GM10248 (cell line): ENCODE results near the gene TTYH3.

Source experiments
- CTCF ChIA-PET: fragments of 300-600 bp; sonication (Branson Sonifier 250); formaldehyde crosslinking; extraction: SDS; loops from one replicate; lab custom pipeline; 2021; ENCODE audit warnings: antibody characterized with exemption; lab: Yijun Ruan, JAX
- POLR2A ChIA-PET: fragments of 350-650 bp; sonication (Branson Sonifier 250); formaldehyde crosslinking; extraction: SDS; loops from one replicate; lab custom pipeline; 2020; ENCODE audit warnings: antibody characterized with exemption; lab: Yijun Ruan, JAX
- DNase-seq: peaks from one replicate; pipeline ENCODE4 v3.0.0; 2012; ENCODE audit errors: extremely low spot score
- TF ChIP-seq, protein P1 (sequence below): IDR thresholded peaks from 2 replicates; pipeline ENCODE4 v1.5.1; 2012; ENCODE audit warnings: mild to moderate bottlenecking, low read depth; ENCODE audit errors: extremely low read depth, missing control alignments, control extremely low read depth

Gene TTYH3

GRCh38 chr7:2622869-2623697 is 8.7 kb upstream of the TTYH3 start:
- CTCF ChIA-PET: interaction anchor here (1.0 kb wide), 2 partner anchors 14 to 87 kb away, joined by 3 to 4 read pairs; no protein-coding TSS in a partner anchor
- POLR2A ChIA-PET: no interaction called here
- DNase-seq: no peak
- TF ChIP-seq, protein P1, sequence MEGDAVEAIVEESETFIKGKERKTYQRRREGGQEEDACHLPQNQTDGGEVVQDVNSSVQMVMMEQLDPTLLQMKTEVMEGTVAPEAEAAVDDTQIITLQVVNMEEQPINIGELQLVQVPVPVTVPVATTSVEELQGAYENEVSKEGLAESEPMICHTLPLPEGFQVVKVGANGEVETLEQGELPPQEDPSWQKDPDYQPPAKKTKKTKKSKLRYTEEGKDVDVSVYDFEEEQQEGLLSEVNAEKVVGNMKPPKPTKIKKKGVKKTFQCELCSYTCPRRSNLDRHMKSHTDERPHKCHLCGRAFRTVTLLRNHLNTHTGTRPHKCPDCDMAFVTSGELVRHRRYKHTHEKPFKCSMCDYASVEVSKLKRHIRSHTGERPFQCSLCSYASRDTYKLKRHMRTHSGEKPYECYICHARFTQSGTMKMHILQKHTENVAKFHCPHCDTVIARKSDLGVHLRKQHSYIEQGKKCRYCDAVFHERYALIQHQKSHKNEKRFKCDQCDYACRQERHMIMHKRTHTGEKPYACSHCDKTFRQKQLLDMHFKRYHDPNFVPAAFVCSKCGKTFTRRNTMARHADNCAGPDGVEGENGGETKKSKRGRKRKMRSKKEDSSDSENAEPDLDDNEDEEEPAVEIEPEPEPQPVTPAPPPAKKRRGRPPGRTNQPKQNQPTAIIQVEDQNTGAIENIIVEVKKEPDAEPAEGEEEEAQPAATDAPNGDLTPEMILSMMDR: no peak

DNA sequence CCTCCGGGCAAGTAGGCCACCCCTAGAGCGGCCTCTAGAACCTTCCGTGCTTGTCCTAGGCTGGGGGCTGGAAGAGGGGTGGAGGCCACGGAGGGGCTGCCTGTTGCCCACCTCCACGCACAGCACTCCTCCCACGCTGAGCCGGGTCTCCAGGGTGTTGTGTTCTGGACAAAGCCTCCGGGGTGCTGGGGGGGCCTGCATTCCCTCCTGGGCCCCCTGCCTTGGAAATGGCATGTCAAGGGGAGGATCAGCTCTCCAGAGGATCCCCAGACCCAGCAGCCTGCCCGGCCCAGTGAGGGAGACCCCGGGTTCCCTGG is 8.1 kb upstream of the TTYH3 start:
- CTCF ChIA-PET: interaction anchor here (1.0 kb wide), 1 partner anchor 15 kb away, joined by 4 read pairs; no protein-coding TSS in a partner anchor
- POLR2A ChIA-PET: no interaction called here

DNA sequence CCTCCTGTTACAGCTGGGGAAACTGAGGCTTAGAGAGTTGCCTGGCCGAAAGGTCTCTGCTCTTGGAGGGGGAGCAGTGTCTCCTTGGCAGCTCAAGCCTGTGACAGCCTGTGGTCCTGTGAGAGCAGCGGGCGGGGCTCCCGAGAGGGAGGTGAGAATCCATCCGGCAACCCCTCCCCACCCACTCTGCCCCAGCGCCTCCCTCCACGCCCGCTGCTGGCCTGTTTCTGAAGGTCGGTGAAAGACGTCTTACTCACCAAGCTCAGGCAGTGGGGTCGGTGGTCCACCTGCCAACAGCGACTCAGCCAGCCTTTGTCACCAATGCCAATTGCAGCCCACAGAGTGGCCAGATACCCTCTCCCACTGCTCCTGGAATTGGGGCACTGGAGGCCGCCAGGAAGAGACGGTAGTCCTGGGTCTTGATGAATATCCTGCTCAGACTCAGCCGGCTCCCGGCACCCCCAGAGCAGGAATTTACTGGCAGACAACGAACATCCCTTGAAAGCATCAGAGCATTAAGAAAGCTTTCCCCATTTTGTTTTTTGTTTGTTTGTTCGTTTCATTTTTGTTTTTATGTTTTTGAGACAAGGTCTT is 7.4 kb upstream of the TTYH3 start:
- CTCF ChIA-PET: interaction anchor here (1.0 to 1.3 kb wide), 3 partner anchors 12 to 86 kb away, joined by 3 to 4 read pairs (median 4); no protein-coding TSS in a partner anchor
- TF ChIP-seq, protein P1: no peak
- no peak for DNase-seq
- POLR2A ChIA-PET: no interaction called here

More for the DNA sequence above, 8.1 kb upstream of the TTYH3 start:
- TF ChIP-seq, protein P1: no peak
- no peak for DNase-seq

DNA sequence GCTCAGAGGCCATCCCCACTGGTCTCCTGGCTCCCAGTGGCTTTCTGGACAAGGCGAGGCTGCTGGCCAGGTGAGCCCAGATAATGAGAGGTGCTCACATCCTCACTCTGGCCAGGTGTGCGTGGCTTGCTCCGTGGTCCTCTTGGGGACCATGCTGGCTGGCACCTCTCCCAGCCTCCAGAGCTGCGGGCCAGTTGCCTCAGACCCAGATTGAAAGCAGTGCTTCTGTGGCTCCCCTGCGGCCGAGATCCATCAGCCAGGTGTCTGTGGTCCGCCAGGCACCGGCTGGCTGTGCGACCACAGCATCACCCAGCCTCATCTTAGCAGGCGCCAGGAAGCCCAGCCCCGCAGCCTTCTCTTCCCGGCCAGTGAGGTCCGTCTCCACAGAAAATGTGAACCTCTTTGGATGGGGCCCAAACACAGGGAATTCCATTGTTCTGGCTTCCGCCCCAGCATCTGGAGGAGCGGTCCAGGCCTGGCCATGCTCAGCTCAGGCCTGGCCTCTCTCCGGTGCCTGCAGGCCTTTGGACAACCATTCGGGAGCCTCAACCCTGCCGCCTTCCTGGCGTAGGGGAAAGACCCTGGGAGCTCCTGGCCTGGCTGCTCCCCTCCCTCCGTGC is 5.2 kb upstream of the TTYH3 start:
- CTCF ChIA-PET: no interaction called here
- POLR2A ChIA-PET: no interaction called here
- DNase-seq: no peak
- TF ChIP-seq, protein P1: no peak

- no peak for DNase-seq
- TF ChIP-seq, protein P1: no peak
- CTCF ChIA-PET: interaction anchor here (1.0 kb wide), 1 partner anchor 54 kb away, joined by 3 read pairs; no protein-coding TSS in a partner anchor
- POLR2A ChIA-PET: no interaction called here
Observed at GRCh38 chr7:2627258-2628129, 4.3 kb upstream of the TTYH3 start.

DNA sequence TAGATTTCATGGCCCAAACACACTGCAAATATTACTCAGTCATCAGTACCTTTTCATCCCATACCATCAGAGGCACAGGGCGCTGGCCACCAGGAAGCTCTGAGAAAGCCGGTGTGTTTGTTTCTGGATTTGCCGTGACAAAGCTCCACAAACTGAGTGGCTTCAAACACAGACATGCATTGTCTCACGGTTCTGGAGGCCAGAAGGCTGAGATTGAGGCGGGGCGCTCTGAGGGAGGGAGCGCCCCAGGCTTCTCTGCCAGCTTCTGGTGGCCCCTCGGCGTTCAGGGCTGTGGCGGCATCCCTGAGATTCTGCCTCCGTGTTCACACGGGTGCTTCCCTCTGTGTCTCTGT is 3.7 kb upstream of the TTYH3 start:
- POLR2A ChIA-PET: no interaction called here
- CTCF ChIA-PET: interaction anchor here (1.0 to 1.3 kb wide), 3 partner anchors 9 to 81 kb away, joined by 3 to 7 read pairs (median 4); no protein-coding TSS in a partner anchor
- TF ChIP-seq, protein P1: no peak
- no peak for DNase-seq
